GM18526 (cell line): ENCODE data around the gene CLK2.

Experiments used
- POLR2A ChIP-seq: IDR thresholded peaks from 3 replicates; pipeline ENCODE4 v1.6.1; 2011; ENCODE audit not compliant: insufficient read length; ENCODE audit errors: extremely low read depth

The CLK2 gene

GRCh38 chr1:155241069-155241679 is 32.1 kb downstream of the CLK2 start:
- TF ChIP-seq POLR2A = no peak

GRCh38 chr1:155236451-155236850 is 36.9 kb downstream of the CLK2 start:
- TF ChIP-seq POLR2A = no peak

DNA sequence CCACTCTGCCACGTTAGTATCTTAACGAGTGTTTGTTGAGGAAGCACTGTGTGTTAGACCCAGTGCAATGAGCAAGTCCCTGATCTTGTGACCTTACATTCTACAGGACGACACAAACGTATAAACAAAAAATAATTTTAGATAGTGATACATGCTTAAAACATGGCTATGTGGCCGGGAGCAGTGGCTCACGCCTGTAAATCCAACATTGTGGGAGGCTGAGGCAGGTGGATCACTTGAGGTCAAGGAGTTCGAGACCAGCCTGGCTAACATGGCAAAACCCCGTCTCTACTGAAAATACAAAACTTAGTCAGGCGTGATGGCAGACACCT is 45.2 kb downstream of the CLK2 start:
- no peak for TF ChIP-seq POLR2A

GRCh38 chr1:155227261-155228095 is 45.8 kb downstream of the CLK2 start:
- peak; percentile 80 for TF ChIP-seq POLR2A

GRCh38 chr1:155226910-155227260 is 46.4 kb downstream of the CLK2 start:
- no peak for TF ChIP-seq POLR2A

DNA sequence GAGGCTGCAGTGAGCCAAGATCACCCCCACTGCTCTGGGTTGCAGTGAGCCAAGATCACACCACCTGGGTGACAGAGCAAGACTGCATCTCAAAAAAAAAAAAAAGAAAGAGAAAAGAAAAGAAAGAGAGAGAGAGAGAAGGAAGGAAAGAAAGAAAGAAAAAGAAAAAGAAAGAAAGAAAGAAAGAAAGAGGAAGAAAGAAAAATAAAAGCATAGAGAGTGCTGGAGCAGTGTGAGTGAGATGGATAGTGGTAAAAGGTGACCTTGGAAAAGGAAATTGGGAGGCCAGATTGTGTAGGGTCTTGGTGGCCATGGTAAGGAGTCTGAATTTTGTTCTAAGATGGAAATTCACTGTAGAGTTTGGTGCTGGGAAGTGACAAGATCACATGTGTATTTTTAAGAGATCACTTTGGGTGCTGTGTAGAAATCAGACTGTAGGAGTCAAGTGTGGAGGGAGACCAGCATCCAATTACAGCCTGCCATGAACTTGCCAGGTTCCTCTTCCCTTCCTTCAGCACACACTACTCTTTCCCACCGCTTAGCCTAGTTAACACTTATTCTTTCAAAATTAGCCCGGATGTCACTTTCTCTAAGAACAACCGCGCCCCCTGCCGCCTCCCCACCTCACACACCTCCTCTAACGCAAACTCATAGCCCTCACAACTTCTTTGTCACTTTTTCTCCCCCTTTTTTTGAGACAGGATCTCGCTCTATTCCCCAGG is 47.0 kb downstream of the CLK2 start:
- TF ChIP-seq POLR2A = no peak

GRCh38 chr1:155223047-155223446 is 50.3 kb downstream of the CLK2 start:
- no peak for TF ChIP-seq POLR2A

DNA sequence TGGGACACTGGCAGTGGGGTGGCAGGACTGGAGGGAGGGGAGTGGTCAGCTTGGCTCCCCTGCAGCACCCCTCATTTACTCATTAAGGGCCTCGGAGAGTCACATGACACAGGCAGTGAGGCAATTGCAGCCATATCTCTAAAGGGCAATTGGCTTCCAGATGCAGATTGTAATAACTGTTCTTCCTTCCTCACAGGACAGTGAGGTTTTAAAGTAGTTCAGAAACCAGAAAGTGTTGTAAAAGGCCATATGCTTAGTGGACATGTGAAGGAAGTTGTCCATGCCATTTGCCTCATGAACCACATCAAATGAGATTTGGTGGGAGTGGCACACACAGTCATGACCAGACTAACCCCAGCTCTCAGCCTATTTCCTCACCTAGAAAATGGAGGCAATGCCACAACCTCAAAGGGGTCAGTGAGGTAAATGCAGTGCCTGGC is 53.7 kb downstream of the CLK2 start:
- TF ChIP-seq POLR2A = no peak

DNA sequence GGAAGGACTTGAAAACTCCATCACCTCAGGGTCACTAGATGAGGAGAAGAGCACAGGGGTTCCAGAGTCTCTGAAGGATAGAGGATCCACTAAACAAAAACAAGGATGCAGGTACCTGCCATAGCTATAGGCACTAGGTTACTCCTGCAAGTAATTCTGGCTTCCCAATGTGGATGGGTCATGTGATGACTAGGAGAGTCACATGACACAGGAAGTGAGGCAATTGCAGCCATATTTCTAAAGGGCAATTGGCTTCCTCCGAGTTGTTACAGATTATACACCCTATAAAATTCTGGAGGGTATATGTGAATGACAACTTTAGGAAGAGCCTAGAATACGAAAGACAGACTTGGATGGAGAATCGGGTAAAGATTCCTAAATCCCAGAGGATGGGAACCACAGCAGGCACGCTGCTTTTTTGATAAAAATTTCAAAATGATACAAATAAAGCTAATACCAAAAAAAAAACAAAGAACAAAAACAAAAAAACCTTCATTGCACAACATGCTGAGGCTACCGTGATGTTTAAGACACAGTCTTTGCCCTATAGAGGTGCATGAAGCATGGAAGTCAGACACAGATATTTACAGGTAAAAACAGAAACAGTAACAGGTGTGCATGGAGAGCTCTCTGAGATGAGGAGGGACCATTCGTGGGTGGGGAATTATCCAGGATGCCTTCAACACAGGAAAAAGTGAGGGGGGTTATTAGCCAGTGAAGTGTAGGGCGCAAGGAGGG is 54.3 kb downstream of the CLK2 start:
- no peak for TF ChIP-seq POLR2A
